H1 (cell line): ENCODE measurements around the gene TSR3. TPM values are rescaled to one million over a fixed set of nuclear protein-coding genes. Genes with fewer than 3 reads are reported as not detected.

Experiments
- BRCA1 ChIP-seq: IDR thresholded peaks from 2 replicates; pipeline ENCODE4 v1.6.1; 2012; ENCODE audit warnings: low read depth, low read length, improper control_type of control experiment
- E2F6 ChIP-seq: IDR thresholded peaks from 2 replicates; pipeline ENCODE4 v1.6.1; 2012; ENCODE audit warnings: inconsistent platforms
- EGR1 ChIP-seq: IDR thresholded peaks from 2 replicates; pipeline ENCODE4 v1.6.1; 2011; ENCODE audit warnings: low read depth, low read length, borderline replicate concordance
- EZH2 ChIP-seq: fragments of 200-600 bp; sonication (generic); IDR thresholded peaks from 2 replicates; pipeline ENCODE4 v1.7.1; 2012; ENCODE audit warnings: low read depth, mild to moderate bottlenecking, moderate library complexity, low read length, inconsistent platforms; ENCODE audit not compliant: severe bottlenecking
- KDM4A ChIP-seq: IDR thresholded peaks from one replicate; pipeline ENCODE4 v1.7.1; 2012; ENCODE audit warnings: low read depth, mild to moderate bottlenecking, moderate library complexity, low read length, inconsistent platforms; ENCODE audit not compliant: severe bottlenecking
- POLR2A ChIP-seq, 2 experiments: IDR thresholded peaks; 1 replicate in 1 of 2; 2 replicates in 1 of 2; pipeline ENCODE4 v1.6.1; 2011; ENCODE audit warnings: low read depth in 2 of 2, low read length in 2 of 2, mild to moderate bottlenecking in 2 of 2; ENCODE audit errors: control extremely low read depth in 1 of 2
- SIRT6 ChIP-seq: IDR thresholded peaks from one replicate; pipeline ENCODE4 v1.7.1; 2012; ENCODE audit warnings: low read length, inconsistent platforms
- SUZ12 ChIP-seq: fragments of 200-600 bp; sonication (generic); IDR thresholded peaks from 2 replicates; pipeline ENCODE4 v1.6.1; 2012; ENCODE audit warnings: mild to moderate bottlenecking, inconsistent platforms, low read length, moderate library complexity, mixed read lengths
- polyA plus RNA-seq, 7 experiments: library from polyadenylated mRNA; depleted of rRNA in 3 of 7; stranded (reverse) in 5 of 7; unstranded in 2 of 7; fragments of >200 nt in 5 of 7; fragments of 200-250 nt in 2 of 7; gene quantifications; 1 replicate in 5 of 7; 2 replicates in 1 of 7; 4 replicates in 1 of 7; pipeline versions ENCODE4 v1.2.1 to v1.2.3, GENCODE V29; 2011 to 2013; ENCODE audit warnings: missing spikeins in 2 of 7, mixed read lengths in 2 of 7
- total RNA-seq: library from RNA; stranded (reverse); fragmentation: NEBNext Ultra II Directional; extraction: Animal tissue kit (Norgen Biotek cat#: 25700); gene quantifications from 2 replicates; pipeline ENCODE4 v1.2.1, GENCODE V29; 2021

TSR3 gene
- total and polyA plus RNA-seq, 2 of the 8 experiments (the other 6 are each of a cell fraction or from before 2014, with no cell fraction given): 43.1 to 52.3 TPM

GRCh38 chr16:1308036-1308976 is 43.4 kb downstream of the TSR3 start (continued):
- TF ChIP-seq EGR1 (peak; percentile 84; the same call in 1 of the 2 replicates), POLR2A (IDR thresholded peaks at IDR 0.05; ENCODE audit: control extremely low read depth in 1 of 2, low read depth in 2 of 2, low read length in 2 of 2) (no peak; a peak in 1 of 3 replicates), SIRT6 (no peak), SUZ12 (no peak), KDM4A (peak; percentile 57), EZH2 (no peak), BRCA1 (no peak), E2F6 (no peak)
